Left renal pelvis (tissue), 4 donors: ENCODE data around the gene GPC1. TPM values are rescaled to one million over a fixed set of nuclear protein-coding genes. Genes with fewer than 3 reads are reported as not detected.

Experiments
- DNase-seq, 4 donors: peaks; one replicate each; pipeline ENCODE4 v3.0.0-alpha.2; 2013; ENCODE audit warnings: low read depth in 4 of 4, low spot score in 3 of 4
- polyA plus RNA-seq, 4 donors: library from polyadenylated mRNA; unstranded; fragments of 120-200 nt; gene quantifications; one replicate each; pipeline ENCODE4 v1.2.1, GENCODE V29; 2013; ENCODE audit not compliant: insufficient read length in 4 of 4

GPC1 gene
- polyA plus RNA-seq, 4 donors, result 31.7 to 77.1 (median 38.3) TPM

DNA sequence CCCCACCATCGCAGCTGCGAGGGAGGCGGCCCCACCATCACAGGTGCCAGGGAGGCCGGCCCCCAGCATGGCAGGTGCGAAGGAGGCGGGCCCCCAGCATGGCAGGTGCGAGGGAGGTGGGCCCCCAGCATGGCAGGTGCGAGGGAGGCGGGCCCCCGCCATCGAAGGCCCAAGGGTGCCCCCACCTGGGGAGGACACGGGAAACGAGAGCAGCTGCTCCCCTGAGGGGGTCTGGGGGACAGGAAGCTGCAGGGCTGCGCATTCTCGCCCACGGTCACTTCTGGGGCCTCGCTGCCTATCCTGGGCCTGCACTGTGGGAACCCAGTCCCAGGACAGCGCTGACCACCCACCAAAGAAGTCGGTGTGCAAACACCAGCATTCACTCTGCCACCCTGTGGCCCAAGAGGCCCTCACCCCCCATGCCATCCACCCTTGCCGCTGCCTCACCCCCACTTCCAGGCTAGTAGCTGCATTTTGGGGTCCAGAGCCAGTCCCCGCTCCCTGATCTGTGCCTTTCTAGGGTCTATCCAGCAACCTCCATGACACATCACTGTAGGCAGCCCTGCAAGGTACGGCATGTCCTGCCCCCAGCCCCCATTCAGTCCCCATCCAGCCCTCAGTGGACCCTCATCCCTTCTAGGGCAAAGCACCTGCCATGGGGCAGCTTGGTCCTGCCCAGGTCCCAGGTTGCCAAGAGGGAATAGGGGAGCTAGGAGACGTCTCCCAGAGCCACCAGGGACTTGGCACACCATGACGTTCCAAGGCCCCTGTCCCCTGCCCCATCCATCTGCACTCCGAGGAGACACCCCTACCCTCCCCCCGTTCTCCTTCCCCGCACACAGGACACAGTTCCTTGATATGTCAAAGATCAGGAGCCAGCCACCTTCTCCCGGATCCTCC lies 24.0 kb upstream of the GPC1 start:
- DNase-seq, result no peak

- no peak for DNase-seq
These were observed 23.1 kb upstream of the GPC1 start for GRCh38 chr2:240412211-240412861.

- DNase-seq, result no peak
These were observed 22.3 kb upstream of the GPC1 start for GRCh38 chr2:240412975-240413812.

GRCh38 chr2:240413813-240414429 lies 21.5 kb upstream of the GPC1 start:
- DNase-seq, result no peak

DNA sequence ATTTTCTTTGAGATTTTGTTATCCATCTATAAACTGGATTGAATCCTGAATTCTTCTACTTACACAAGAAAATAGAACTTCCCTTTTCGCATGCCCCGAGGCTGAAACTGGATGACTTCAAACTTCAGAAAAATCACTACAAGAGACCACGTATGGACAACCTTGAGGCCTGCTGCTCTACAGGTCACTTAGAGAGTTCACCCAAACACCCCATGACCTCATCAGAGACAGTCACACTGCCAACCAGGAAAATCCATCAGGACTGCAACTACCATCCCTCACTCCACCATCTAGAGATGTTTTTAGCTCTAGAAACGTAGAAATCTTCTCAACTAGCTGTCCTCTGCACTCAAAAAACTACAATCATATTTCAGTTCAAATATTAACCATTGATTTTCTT lies 18.6 kb upstream of the GPC1 start:
- no peak for DNase-seq

DNA sequence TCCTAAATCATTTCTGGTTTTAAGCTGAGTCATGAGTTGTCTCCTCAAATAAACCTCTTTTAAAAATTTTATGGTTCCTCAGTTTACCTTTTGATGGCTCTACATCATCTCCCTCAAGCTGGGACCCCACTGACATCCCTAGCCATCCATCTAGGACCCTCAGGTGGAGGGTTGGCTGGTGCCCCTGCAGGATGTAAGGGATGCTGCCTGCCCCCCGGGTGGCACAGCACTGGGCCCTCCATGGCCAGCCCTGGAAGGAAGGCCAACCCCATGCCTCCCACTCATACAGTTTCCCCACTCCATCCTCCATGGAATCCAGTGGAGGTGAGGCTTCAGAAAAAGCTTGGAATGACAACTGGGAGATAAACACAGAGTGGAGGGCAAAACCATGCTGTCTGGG lies 17.2 kb upstream of the GPC1 start:
- DNase-seq, result no peak

DNA sequence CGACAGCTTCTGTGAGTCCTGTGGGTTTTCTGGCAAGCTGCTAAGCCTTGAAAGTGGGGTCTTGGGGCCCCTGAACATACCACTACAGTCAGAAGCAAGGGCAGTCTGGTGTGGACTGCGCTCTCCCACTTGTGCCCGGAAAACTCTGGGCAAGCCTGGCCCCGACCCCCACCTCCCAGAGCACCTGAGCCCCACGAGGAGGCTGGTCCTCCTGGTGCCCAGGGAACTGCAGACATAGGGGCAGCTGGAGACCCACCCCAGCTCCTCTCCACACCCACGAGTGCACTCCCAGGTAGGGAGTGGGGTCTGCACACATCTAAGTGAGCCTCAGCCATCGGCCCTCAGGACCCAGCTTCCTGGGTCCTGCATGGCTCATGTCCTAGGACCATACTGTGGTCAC lies 16.2 kb upstream of the GPC1 start:
- no peak for DNase-seq

- DNase-seq, result no peak
These were observed 15.7 kb upstream of the GPC1 start for GRCh38 chr2:240419723-240420122.

DNA sequence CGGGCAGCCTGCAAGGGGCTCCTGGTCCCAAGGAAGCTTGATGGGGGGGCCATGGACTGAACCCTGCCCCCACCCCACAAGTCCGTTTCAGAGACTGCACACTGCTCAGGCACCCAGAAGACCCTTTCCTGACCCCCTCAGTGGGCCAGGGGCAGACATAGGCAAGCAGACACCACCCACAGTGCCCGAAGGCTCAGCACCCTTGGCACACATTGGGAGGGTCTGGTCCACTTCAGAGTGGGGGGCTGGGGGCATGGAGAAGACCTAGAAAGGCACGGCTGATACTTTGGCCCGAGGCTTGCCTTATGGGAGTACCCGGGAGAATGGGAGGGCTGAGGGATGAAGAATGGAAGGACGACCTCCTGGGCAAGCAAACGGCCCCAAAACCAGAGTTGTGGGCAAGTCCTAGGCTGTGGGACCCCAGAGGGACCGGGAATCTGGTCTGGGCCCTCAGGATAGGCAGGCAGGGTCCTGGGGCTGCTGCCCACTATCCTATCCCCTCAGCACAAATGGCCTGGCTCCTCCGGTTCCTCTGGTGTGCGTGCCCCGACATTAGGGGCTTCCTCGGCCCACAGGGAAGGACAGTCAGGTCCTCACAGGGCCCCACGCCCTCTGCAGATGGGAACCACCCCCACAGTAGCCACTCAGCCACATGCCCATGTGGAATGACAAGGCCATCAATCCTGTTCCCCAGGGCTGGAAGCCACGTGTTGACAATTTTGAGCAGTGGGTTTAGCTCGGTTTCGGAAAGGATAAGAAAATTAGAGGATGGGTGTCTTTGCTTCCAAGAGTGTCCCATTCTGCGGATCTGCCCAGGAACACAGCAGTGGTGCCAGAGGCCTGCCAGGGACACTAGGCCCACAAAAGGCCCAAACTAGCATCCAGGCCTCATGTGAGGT lies 15.0 kb upstream of the GPC1 start:
- no peak for DNase-seq

DNA sequence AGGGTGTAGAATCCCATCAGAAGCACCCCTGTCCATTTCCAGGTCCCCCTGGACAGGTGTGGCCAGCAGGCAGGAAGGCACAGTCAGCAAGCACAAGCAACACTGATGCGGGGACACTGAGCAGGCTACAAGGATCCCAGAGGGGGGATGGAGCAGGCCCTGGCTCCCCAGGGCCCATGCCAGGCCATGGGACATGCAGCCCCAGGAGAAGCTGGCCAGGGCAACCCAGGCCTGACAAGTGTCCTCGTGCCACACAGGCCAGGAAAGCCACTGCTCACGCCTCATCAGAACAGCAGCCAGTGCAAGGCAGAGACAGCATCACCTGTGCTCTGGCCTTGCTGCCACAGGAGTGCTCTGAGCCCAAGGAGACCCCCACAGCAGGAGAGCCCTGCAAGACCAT lies 14.1 kb upstream of the GPC1 start:
- no peak for DNase-seq

- DNase-seq, result no peak
These were observed 12.7 kb upstream of the GPC1 start for GRCh38 chr2:240422658-240423329.

DNA sequence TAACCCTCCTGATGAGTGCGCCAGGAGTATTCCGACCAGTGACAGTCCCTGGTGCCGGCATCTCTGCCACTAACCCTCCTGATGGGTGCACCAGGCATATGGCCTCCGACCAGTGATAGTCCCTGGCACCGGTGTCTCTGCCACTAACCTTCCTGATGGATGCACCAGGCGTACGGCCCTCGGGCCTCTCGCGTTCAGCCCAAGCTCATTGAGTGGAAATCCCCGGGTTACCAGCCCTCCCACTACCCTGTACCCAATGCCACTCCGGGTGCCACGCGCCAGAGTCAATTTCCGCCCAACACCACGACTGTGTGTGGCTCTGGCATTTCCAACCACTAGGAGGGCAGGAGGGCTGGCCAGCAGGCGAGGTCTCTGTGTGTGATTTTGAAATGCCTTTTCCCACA lies 11.7 kb upstream of the GPC1 start:
- DNase-seq, result no peak

GRCh38 chr2:240424341-240425235 lies 10.9 kb upstream of the GPC1 start:
- DNase-seq, result no peak

DNA sequence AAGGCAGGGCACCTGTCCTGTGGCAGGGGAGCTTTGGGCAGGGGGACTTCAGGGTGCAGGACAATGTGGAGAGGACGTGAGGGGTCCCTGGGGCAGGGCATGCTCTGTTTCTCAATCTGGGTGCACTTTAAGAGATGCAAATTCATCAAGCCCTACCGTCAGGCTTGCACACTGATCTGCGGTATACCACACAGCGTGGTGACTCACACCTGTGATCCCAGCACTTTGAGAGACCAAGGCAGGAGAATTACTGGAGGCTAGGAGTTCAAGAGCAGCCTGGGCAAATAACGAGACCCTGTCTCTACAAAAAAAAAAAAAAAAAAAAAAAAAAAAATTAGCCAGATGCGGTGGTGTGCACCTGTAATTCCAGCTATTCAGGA lies 10.2 kb upstream of the GPC1 start:
- DNase-seq, result no peak

DNA sequence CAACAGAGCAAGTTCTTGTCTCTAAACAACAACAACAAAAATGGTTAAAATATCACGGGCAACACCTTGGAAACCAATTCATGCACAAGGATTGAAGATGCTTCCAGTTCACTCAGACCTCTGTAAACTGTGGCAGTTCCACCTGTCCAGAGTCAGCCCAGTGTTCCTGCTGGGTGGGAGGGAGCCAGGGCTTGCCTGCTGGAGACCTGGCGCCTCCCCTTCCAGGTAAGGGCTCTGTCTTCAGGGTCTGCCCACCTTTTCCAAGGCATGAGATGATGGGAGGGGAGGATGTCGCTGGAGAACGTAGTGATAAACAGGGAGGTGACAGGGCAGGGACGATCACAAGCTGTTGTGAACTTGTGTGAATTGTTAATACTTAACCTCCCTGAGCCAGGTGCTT lies 9.8 kb upstream of the GPC1 start:
- no peak for DNase-seq

GRCh38 chr2:240426845-240427721 lies 8.4 kb upstream of the GPC1 start:
- DNase-seq, result no peak

GRCh38 chr2:240427729-240428128 lies 7.7 kb upstream of the GPC1 start:
- DNase-seq, result no peak
